OCI-LY7 (cell line): Measurements from ENCODE around the gene NXF1.

ENCODE experiments used
- CTCF ChIP-seq: fragments of 200-600 bp; sonication (generic); conservative IDR thresholded peaks from 2 replicates; pipeline ENCODE4 v1.5.1; 2014; ENCODE audit warnings: mild to moderate bottlenecking, antibody characterized with exemption, low read length, moderate library complexity, mixed read lengths
- EZH2phosphoT487 ChIP-seq: fragments of 200-600 bp; sonication (generic); IDR thresholded peaks from 2 replicates; pipeline ENCODE4 v1.6.1; 2018; ENCODE audit warnings: low read depth, borderline replicate concordance, mild to moderate bottlenecking, mixed run types, antibody characterized with exemption, low read length, moderate library complexity, mixed read lengths

GRCh38 chr11:62811659-62812058 is 6.4 kb upstream of the NXF1 start:
- TF ChIP-seq CTCF (no peak), EZH2phosphoT487 (no peak)
